PC-9 (cell line): ENCODE results near the gene SLC8A3. TPM values are rescaled to one million over a fixed set of nuclear protein-coding genes. Genes with fewer than 3 reads are reported as not detected.

ENCODE experiments used
- BruUV-seq: library from RNA; stranded (reverse); fragments of 400-500 nt; replicated peaks from 2 replicates; lab custom pipeline; 2021; lab: Mats Ljungman, UMichigan
- CTCF ChIA-PET: fragments of 300-600 bp; sonication (Branson Sonifier 250); formaldehyde crosslinking; loops from one replicate; lab custom pipeline; 2022; ENCODE audit warnings: antibody characterized with exemption; lab: Charles Lee
- POLR2A ChIA-PET: fragments of 300-600 bp; sonication (Branson Sonifier 250); formaldehyde crosslinking; loops from one replicate; lab custom pipeline; 2022; ENCODE audit warnings: antibody characterized with exemption; ENCODE audit not compliant: unreplicated experiment; lab: Charles Lee
- DNase-seq, 2 experiments: peaks; one replicate each; pipeline versions ENCODE4 v3.0.0 to v3.0.0-alpha.2; 2015 to 2022; ENCODE audit warnings: mixed read lengths in 1 of 2
- H2AFZ ChIP-seq: fragments of 200-600 bp; sonication (generic); 2 replicates; pipeline ENCODE4 v1.8.1; 2017; ENCODE audit warnings: antibody characterized with exemption
- H3F3A ChIP-seq: fragments of 200-600 bp; sonication (generic); 2 replicates; pipeline ENCODE4 v1.8.1; 2017; ENCODE audit warnings: antibody characterized with exemption, mild to moderate bottlenecking, low read depth; ENCODE audit not compliant: insufficient read depth
- H3K27ac ChIP-seq: fragments of 200-600 bp; sonication (generic); 2 replicates; pipeline ENCODE4 v1.6.1; 2016; ENCODE audit warnings: mixed run types
- H3K27me3 ChIP-seq: fragments of 200-600 bp; sonication (generic); 2 replicates; pipeline ENCODE4 v1.6.1; 2016; ENCODE audit warnings: low read depth, mixed run types; ENCODE audit not compliant: insufficient read depth
- H3K36me3 ChIP-seq: fragments of 200-600 bp; sonication (generic); 2 replicates; pipeline ENCODE4 v1.6.1; 2016; ENCODE audit warnings: low read depth, mixed run types
- H3K4me1 ChIP-seq: fragments of 200-600 bp; sonication (generic); replicated peaks from 2 replicates; pipeline ENCODE4 v1.6.1; 2016; ENCODE audit warnings: mixed run types; ENCODE audit not compliant: insufficient read depth
- H3K4me2 ChIP-seq: fragments of 200-600 bp; sonication (generic); 2 replicates; pipeline ENCODE4 v1.6.1; 2017; ENCODE audit warnings: mixed run types
- H3K4me3 ChIP-seq: fragments of 200-600 bp; sonication (generic); 2 replicates; pipeline ENCODE4 v1.6.1; 2016; ENCODE audit warnings: mixed run types
- H3K79me2 ChIP-seq: fragments of 200-600 bp; sonication (generic); 2 replicates; pipeline ENCODE4 v1.6.1; 2017; ENCODE audit warnings: low read depth, mixed run types
- H3K9me2 ChIP-seq: fragments of 200-600 bp; sonication (generic); 2 replicates; pipeline ENCODE4 v1.8.1; 2017; ENCODE audit warnings: mild to moderate bottlenecking; ENCODE audit not compliant: insufficient read depth
- H3K9me3 ChIP-seq: fragments of 200-600 bp; sonication (generic); 2 replicates; pipeline ENCODE4 v1.8.1; 2016; ENCODE audit warnings: low read depth; ENCODE audit not compliant: insufficient read depth
- H4K20me1 ChIP-seq: fragments of 200-600 bp; sonication (generic); 2 replicates; pipeline ENCODE4 v1.8.1; 2017; ENCODE audit not compliant: insufficient read depth
- CTCF ChIP-seq: fragments of 200-600 bp; sonication (generic); conservative IDR thresholded peaks from 2 replicates; pipeline ENCODE4 v1.6.1; 2017; ENCODE audit warnings: mixed run types, antibody characterized with exemption, mild to moderate bottlenecking, moderate library complexity
- EZH2 ChIP-seq: fragments of 200-600 bp; sonication (generic); IDR thresholded peaks from 2 replicates; pipeline ENCODE4 v1.8.0; 2017; ENCODE audit warnings: antibody characterized with exemption, low read depth
- intact Hi-C: fragments of 100-400 bp; cut with micrococcal nuclease; formaldehyde crosslinking; loops from one replicate; pipeline ENCODE4 v1.10.0; 2022; ENCODE audit not compliant: unreplicated experiment
- total RNA-seq: library from RNA; stranded (reverse); gene quantifications from 2 replicates; pipeline ENCODE4 v1.2.3, GENCODE V29; 2021

The SLC8A3 gene
- total RNA-seq, 1 experiment from 2014 or later, result not detected

DNA sequence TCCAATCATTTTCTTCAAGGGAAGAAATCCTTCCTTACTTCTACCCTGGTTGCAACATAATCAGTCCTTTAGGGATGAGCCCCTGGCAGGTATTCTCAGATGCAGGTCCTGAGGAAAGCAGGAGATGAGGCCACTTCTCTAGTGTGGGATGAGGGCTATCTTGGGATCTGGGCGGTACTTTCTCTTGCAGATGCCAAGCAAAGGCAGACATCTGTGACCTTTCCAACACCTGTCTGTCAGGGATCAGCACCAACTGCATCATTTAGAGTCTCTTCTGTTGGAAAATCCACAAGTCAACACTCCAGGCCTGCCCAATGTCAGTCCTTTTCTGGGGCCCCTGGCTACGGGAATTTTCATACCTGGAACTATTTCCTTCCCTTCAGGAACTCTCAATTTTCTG, 129.2 kb downstream of the SLC8A3 start:
- Histone ChIP-seq H4K20me1 (no peaks in the 10 kb centered on the region), H3K9me2 (no peaks in the 10 kb centered on the region), H2AFZ (no peak overlapping the region), H3K27ac (no peak overlapping the region), H3K4me1 (no peaks in the 10 kb centered on the region), H3K27me3 (peaks cover 24% of the 10 kb centered on the region; the same call in 1 of the 2 replicates), H3K9me3 (no peaks in the 10 kb centered on the region), H3K36me3 (no peaks in the 10 kb centered on the region), H3K4me2 (no peak overlapping the region), H3K79me2 (no peaks in the 10 kb centered on the region), H3K4me3 (no peak overlapping the region), H3F3A (no peaks in the 10 kb centered on the region)
- DNase-seq, result no peak
- CTCF ChIA-PET, result no interaction called here
- intact Hi-C loops, result no loop called here
- TF ChIP-seq EZH2, result no peak
- TF ChIP-seq CTCF, result no peak
- no TSS peak for BruUV-seq
- POLR2A ChIA-PET, result no interaction called here

DNA sequence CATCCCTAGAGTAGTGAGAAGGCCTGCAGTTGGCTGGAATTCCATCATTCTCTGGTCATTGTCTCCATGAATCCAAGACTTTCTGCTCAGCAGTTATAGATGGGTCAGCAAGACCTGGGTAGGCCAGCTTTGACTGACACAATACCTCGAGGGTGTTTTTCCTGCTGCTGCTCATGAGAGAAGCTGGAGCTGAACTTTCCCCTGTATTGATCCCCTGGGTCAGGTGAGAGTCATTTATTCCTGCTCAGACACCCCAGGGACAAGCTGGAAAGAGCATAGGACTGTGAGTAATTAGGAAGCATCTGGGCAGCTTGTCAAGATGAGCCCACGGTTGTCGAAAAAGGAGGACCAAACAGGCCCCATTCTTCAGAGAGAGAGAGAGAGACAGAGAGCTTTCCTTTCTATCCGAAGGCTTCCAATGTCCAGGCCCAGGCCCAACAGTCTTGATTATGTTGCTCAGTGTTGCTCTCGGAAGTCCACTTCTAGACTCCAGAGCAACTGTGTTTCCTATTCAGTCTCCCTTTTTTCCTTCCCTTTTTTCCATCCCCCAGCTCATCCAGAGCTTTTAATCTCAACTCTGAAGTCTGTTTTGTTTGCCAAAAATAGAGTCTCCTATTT, 131.1 kb downstream of the SLC8A3 start:
- no peak overlapping the region for H3K4me3 ChIP-seq
- peaks cover 16% of the 10 kb centered on the region; the same call in 1 of the 2 replicates for H3K27me3 ChIP-seq
- no peaks in the 10 kb centered on the region for H3K4me1 ChIP-seq
- H3K4me2 ChIP-seq, result no peak overlapping the region
- 0 out of 2 replicates have a peak, but pooled peaks cover 3% of the 10 kb centered on the region for H4K20me1 ChIP-seq
- DNase-seq, result no peak
- no peaks in the 10 kb centered on the region for H3K9me2 ChIP-seq
- no peak overlapping the region for H3K27ac ChIP-seq
- H3K9me3 ChIP-seq, result no peaks in the 10 kb centered on the region
- no peaks in the 10 kb centered on the region for H3K79me2 ChIP-seq
- no peak overlapping the region for H2AFZ ChIP-seq
- intact Hi-C loops, result no loop called here
- TF ChIP-seq CTCF, result no peak
- no peak for TF ChIP-seq EZH2
- POLR2A ChIA-PET, result no interaction called here
- CTCF ChIA-PET, result no interaction called here
- BruUV-seq, result no TSS peak
- H3F3A ChIP-seq, result no peaks in the 10 kb centered on the region
- no peaks in the 10 kb centered on the region for H3K36me3 ChIP-seq

DNA sequence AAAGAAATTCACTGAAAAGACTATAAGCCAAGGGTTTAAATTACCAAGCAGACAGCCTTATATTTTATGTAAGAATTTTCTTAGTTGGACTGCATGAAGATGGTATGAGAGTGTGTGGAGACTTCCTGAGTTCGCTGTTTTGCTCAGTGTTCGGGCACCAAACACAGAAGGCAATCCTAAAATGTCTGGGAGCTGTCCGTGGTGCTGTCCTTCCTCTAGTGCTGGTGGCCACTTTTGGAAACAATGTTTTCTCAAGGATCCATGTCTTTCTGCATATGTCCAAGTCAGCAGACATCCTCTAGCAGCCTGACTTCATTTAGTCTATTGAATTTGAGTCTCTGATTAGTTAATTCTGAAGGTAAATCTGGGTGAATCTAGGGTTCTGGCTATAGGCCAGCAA, 135.8 kb downstream of the SLC8A3 start:
- TF ChIP-seq CTCF (no peak), EZH2 (no peak)
- intact Hi-C loops, result no loop called here
- Histone ChIP-seq H3K4me3 (no peak overlapping the region), H4K20me1 (0 out of 2 replicates have a peak, but pooled peaks cover 3% of the 10 kb centered on the region), H2AFZ (no peak overlapping the region), H3K4me1 (no peaks in the 10 kb centered on the region), H3F3A (no peaks in the 10 kb centered on the region), H3K9me3 (no peaks in the 10 kb centered on the region), H3K4me2 (no peak overlapping the region), H3K36me3 (no peaks in the 10 kb centered on the region), H3K9me2 (no peaks in the 10 kb centered on the region), H3K27me3 (peaks cover 30% of the 10 kb centered on the region), H3K79me2 (no peaks in the 10 kb centered on the region), H3K27ac (no peak overlapping the region)
- POLR2A ChIA-PET, result no interaction called here
- DNase-seq, result peak in 1 of 2 experiments; percentile 6
- CTCF ChIA-PET, result no interaction called here
- BruUV-seq, result no TSS peak
